Right lung (tissue), 5 donors: ENCODE data around the gene MAP3K14. TPM values are rescaled to one million over a fixed set of nuclear protein-coding genes. Genes with fewer than 3 reads are reported as not detected.

Experiments
- DNase-seq, 2 donors: peaks; one replicate each; pipeline ENCODE4 v3.0.0-alpha.2; 2013
- polyA plus RNA-seq, 5 donors: library from polyadenylated mRNA; unstranded; fragments of 120-200 nt; gene quantifications; one replicate each; pipeline versions ENCODE4 v1.2.1 to v1.2.3, GENCODE V29; 2013; ENCODE audit warnings: inconsistent platforms in 1 of 5, low replicate concordance in 1 of 5; ENCODE audit not compliant: insufficient read length in 5 of 5, insufficient read depth in 1 of 5

Gene MAP3K14
- polyA plus RNA-seq, 5 donors = 5.4 to 7.8 (median 6.8) TPM

GRCh38 chr17:45283711-45284110 is 33.1 kb downstream of the MAP3K14 start:
- DNase-seq = no peak

- no peak for DNase-seq
These were observed 33.9 kb downstream of the MAP3K14 start for GRCh38 chr17:45282683-45283644.

GRCh38 chr17:45279898-45280297 is 36.9 kb downstream of the MAP3K14 start:
- DNase-seq = no peak

GRCh38 chr17:45277992-45278391 is 38.8 kb downstream of the MAP3K14 start:
- DNase-seq = peak; percentile 57 to 59

GRCh38 chr17:45277216-45277849 is 39.5 kb downstream of the MAP3K14 start:
- peak; percentile 83 to 87 for DNase-seq

- DNase-seq = no peak
These were observed 40.8 kb downstream of the MAP3K14 start for GRCh38 chr17:45276031-45276430.

GRCh38 chr17:45274033-45274432 is 42.8 kb downstream of the MAP3K14 start:
- no peak for DNase-seq

- no peak for DNase-seq
These were observed 43.3 kb downstream of the MAP3K14 start for GRCh38 chr17:45273551-45273957.

GRCh38 chr17:45271603-45272002 is 45.2 kb downstream of the MAP3K14 start:
- no peak for DNase-seq

- DNase-seq = no peak
These were observed 45.9 kb downstream of the MAP3K14 start for GRCh38 chr17:45270828-45271418.

- DNase-seq = no peak
These were observed 46.9 kb downstream of the MAP3K14 start for GRCh38 chr17:45269912-45270311.

GRCh38 chr17:45267436-45268055 is 49.3 kb downstream of the MAP3K14 start:
- no peak for DNase-seq

- no peak for DNase-seq
These were observed 50.4 kb downstream of the MAP3K14 start for GRCh38 chr17:45266372-45266926.

- no peak for DNase-seq
These were observed 51.0 kb downstream of the MAP3K14 start for GRCh38 chr17:45265821-45266220.

- DNase-seq = no peak
These were observed 51.8 kb downstream of the MAP3K14 start for GRCh38 chr17:45264988-45265387.

GRCh38 chr17:45264430-45264829 is 52.4 kb downstream of the MAP3K14 start:
- no peak for DNase-seq

- DNase-seq = no peak
These were observed 53.4 kb downstream of the MAP3K14 start for GRCh38 chr17:45263477-45263860.

- DNase-seq = peak in 1 of 2 donors; percentile 45
These were observed 54.0 kb downstream of the MAP3K14 start for GRCh38 chr17:45262516-45263476.

GRCh38 chr17:45261577-45262515 is 55.0 kb downstream of the MAP3K14 start, which contains the start of gene SPATA32:
SPATA32 (minus strand) TSS chr17:45262094; CDS start chr17:45262016, 78 bp downstream.
- peak in 1 of 2 donors; percentile 43 for DNase-seq
